Panc1 (cell line): ENCODE results near the gene SYT2. TPM values are rescaled to one million over a fixed set of nuclear protein-coding genes. Genes with fewer than 3 reads are reported as not detected.

ENCODE experiments used
- ATAC-seq: fragments of 200-7000 bp; cut with Tn5 transposase; 2 replicates; pipeline ENCODE4 v1.9.1; 2020; ENCODE audit warnings: mild to moderate bottlenecking, moderate library complexity
- BruUV-seq: library from RNA; stranded (reverse); fragments of 400-500 nt; replicated peaks from 2 replicates; lab custom pipeline; 2021; lab: Mats Ljungman, UMichigan
- CTCF ChIA-PET: fragments of 300-600 bp; sonication (Branson Sonifier 250); formaldehyde crosslinking; loops from one replicate; lab custom pipeline; 2022; ENCODE audit warnings: antibody characterized with exemption; lab: Charles Lee
- POLR2A ChIA-PET: fragments of 300-600 bp; sonication (Branson Sonifier 250); formaldehyde crosslinking; loops from one replicate; lab custom pipeline; 2022; ENCODE audit warnings: antibody characterized with exemption; lab: Charles Lee
- DNase-seq: peaks from one replicate; pipeline ENCODE4 v3.0.0-alpha.2; 2010; ENCODE audit warnings: low read depth, low spot score
- H3K27ac ChIP-seq: 2 replicates; pipeline ENCODE4 v1.5.1; 2011; ENCODE audit warnings: mild to moderate bottlenecking, low read length, inconsistent platforms
- H3K27me3 ChIP-seq: fragments of 200-500 bp; sonication (Bioruptor generic); 2 replicates; pipeline ENCODE4 v1.6.0; 2014; ENCODE audit warnings: low read length, inconsistent platforms; ENCODE audit not compliant: control insufficient read depth, insufficient read depth
- H3K36me3 ChIP-seq: fragments of 200-500 bp; sonication (Bioruptor generic); 2 replicates; pipeline ENCODE4 v1.5.1; 2014; ENCODE audit warnings: inconsistent platforms, mild to moderate bottlenecking, low read length, moderate library complexity; ENCODE audit not compliant: control insufficient read depth, insufficient read depth
- H3K4me1 ChIP-seq: 2 replicates; pipeline ENCODE4 v1.5.1; 2011; ENCODE audit warnings: inconsistent platforms, mild to moderate bottlenecking, low read length, moderate library complexity; ENCODE audit not compliant: control insufficient read depth, insufficient read depth
- H3K4me3 ChIP-seq, 2 experiments: 2 replicates each; pipeline ENCODE4 v1.5.1; 2011 to 2012; ENCODE audit warnings: low read depth in 2 of 2, low read length in 2 of 2, mild to moderate bottlenecking in 2 of 2, inconsistent platforms in 1 of 2, moderate library complexity in 1 of 2
- H3K9me3 ChIP-seq: fragments of 200-500 bp; sonication (Bioruptor generic); 2 replicates; pipeline ENCODE4 v1.5.1; 2014; ENCODE audit warnings: low read depth, mild to moderate bottlenecking, inconsistent platforms, low read length, moderate library complexity; ENCODE audit not compliant: control insufficient read depth, insufficient read depth
- POLR2AphosphoS5 ChIP-seq: IDR thresholded peaks from 2 replicates; pipeline ENCODE4 v1.6.1; 2012; ENCODE audit warnings: mild to moderate bottlenecking, low read depth, low read length, moderate library complexity
- SIN3A ChIP-seq: IDR thresholded peaks from 2 replicates; pipeline ENCODE4 v1.6.1; 2012; ENCODE audit warnings: low read depth, mild to moderate bottlenecking, low read length, moderate library complexity, borderline replicate concordance; ENCODE audit not compliant: insufficient read depth
- TCF7L2 ChIP-seq: IDR thresholded peaks from 2 replicates; pipeline ENCODE4 v1.6.1; 2011; ENCODE audit warnings: mild to moderate bottlenecking, low read depth, low read length, inconsistent platforms
- in situ Hi-C: cut with HindIII; loops from 2 replicates; pipeline ENCODE4 v1.10.0; 2016; ENCODE audit warnings: low sequenced_read_pairs, low pct_unique_long_range_greater_than_20kb
- intact Hi-C: fragments of 100-400 bp; cut with micrococcal nuclease; formaldehyde crosslinking; loops from one replicate; pipeline ENCODE4 v1.10.0; 2022; ENCODE audit not compliant: unreplicated experiment
- total RNA-seq: library from RNA; stranded (reverse); gene quantifications from one replicate; pipeline ENCODE4 v1.2.1, GENCODE V29; 2021; ENCODE audit not compliant: unreplicated experiment
- TF ChIP-seq, protein P1 (sequence below), 2 experiments: IDR thresholded peaks; 2 replicates each; pipeline ENCODE4 v1.6.1; 2011 to 2012; ENCODE audit warnings: low read depth in 2 of 2, control low read depth in 1 of 2, low read length in 1 of 2, mild to moderate bottlenecking in 1 of 2, moderate library complexity in 1 of 2; ENCODE audit not compliant: insufficient read depth in 1 of 2
- TF ChIP-seq, protein P2 (sequence below): fragments of 450-650 bp; IDR thresholded peaks from 2 replicates; pipeline ENCODE4 v1.5.1; 2017; ENCODE audit warnings: mild to moderate bottlenecking

SYT2 gene
- total RNA-seq, 1 experiment from 2014 or later: 0.03 TPM

DNA sequence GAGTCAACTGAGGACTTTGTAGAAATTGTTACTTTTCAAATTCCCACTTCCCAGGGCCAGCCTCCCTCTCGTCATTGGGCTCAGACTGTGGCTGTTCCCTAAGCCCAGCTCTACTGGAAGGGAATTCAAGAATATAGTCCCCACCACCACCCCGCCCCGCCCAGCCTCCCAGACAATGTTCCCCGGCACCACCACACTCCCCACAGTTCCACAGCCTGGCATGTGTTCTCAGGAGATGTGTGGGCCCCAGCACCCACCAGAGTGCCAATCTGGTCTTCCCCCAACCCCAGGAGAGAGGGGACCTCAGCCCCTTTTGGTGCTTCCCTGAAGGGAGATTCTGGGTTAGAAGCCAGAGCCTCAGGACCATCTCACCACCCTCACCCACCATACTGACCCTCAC, 120.1 kb downstream of the SYT2 start:
- ChIA-PET POLR2A (no interaction called here), CTCF (no interaction called here)
- Histone ChIP-seq H3K27ac (peak overlapping the region; percentile 18; the same call in 1 of the 2 replicates), H3K36me3 (no peaks in the 10 kb centered on the region), H3K4me3 (no peak overlapping the region), H3K27me3 (no peaks in the 10 kb centered on the region), H3K9me3 (no peaks in the 10 kb centered on the region), H3K4me1 (peaks cover 13% of the 10 kb centered on the region)
- BruUV-seq: no TSS peak
- TF ChIP-seq, protein P1, sequence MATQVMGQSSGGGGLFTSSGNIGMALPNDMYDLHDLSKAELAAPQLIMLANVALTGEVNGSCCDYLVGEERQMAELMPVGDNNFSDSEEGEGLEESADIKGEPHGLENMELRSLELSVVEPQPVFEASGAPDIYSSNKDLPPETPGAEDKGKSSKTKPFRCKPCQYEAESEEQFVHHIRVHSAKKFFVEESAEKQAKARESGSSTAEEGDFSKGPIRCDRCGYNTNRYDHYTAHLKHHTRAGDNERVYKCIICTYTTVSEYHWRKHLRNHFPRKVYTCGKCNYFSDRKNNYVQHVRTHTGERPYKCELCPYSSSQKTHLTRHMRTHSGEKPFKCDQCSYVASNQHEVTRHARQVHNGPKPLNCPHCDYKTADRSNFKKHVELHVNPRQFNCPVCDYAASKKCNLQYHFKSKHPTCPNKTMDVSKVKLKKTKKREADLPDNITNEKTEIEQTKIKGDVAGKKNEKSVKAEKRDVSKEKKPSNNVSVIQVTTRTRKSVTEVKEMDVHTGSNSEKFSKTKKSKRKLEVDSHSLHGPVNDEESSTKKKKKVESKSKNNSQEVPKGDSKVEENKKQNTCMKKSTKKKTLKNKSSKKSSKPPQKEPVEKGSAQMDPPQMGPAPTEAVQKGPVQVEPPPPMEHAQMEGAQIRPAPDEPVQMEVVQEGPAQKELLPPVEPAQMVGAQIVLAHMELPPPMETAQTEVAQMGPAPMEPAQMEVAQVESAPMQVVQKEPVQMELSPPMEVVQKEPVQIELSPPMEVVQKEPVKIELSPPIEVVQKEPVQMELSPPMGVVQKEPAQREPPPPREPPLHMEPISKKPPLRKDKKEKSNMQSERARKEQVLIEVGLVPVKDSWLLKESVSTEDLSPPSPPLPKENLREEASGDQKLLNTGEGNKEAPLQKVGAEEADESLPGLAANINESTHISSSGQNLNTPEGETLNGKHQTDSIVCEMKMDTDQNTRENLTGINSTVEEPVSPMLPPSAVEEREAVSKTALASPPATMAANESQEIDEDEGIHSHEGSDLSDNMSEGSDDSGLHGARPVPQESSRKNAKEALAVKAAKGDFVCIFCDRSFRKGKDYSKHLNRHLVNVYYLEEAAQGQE (IDR thresholded peaks at IDR 0.05; ENCODE audit: insufficient read depth in 1 of 2, low read depth in 2 of 2, low read length in 1 of 2): no peak
- DNase-seq (no peak), ATAC-seq (no peak)
- in situ Hi-C loops: no loop called here
- intact Hi-C loops: no loop called here

DNA sequence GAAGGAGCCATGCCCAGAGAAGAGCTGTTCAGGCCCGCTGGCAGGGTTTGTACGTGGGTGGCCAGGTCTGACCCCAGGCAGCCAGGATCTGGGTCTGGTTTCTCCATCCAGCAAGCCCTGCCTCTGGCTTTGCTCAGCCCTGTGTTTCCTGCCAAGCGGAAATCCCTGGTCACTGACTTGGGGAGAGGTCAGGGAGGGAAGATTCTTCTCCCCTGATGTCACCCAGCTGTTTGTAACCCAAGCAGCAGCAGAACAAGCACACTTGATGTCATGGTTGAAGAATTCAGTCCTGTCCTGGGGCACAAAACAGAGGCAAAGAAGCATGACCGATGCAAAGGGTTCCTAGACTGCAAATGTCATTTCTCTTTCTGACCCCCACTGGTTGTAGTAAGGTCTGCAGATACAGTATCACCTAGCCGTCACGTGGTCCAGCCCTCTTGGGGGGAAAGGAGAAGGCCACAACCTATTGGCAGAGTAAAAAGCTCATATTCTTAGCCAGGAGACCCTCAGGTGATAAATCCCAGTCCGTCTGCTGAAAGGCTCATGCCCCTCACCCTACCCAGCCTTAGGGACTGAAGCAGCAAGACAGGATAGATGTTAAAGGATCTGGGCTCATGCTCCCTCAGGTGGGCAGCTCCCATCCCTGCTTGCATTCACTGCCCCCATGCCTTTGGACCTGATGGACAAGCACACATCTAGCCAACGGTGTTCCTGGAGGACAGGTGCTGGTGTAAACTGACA, 120.9 kb downstream of the SYT2 start:
- DNase-seq (peak; percentile 99), ATAC-seq (peak; percentile 89)
- TF ChIP-seq SIN3A: no peak
- H3K36me3 ChIP-seq: no peaks in the 10 kb centered on the region
- ChIA-PET CTCF (interaction anchor here (0.8 kb wide), 1 partner anchor 11 kb away, joined by 3 read pairs; no protein-coding TSS in a partner anchor), POLR2A (no interaction called here)
- intact Hi-C loops: no loop called here
- BruUV-seq: no TSS peak
- no peaks in the 10 kb centered on the region for H3K27me3 ChIP-seq
- H3K9me3 ChIP-seq: no peaks in the 10 kb centered on the region
- H3K4me3 ChIP-seq: no peak overlapping the region
- in situ Hi-C loops: no loop called here
- H3K4me1 ChIP-seq: peaks cover 13% of the 10 kb centered on the region
- peak overlapping the region; percentile 18 for H3K27ac ChIP-seq

DNA sequence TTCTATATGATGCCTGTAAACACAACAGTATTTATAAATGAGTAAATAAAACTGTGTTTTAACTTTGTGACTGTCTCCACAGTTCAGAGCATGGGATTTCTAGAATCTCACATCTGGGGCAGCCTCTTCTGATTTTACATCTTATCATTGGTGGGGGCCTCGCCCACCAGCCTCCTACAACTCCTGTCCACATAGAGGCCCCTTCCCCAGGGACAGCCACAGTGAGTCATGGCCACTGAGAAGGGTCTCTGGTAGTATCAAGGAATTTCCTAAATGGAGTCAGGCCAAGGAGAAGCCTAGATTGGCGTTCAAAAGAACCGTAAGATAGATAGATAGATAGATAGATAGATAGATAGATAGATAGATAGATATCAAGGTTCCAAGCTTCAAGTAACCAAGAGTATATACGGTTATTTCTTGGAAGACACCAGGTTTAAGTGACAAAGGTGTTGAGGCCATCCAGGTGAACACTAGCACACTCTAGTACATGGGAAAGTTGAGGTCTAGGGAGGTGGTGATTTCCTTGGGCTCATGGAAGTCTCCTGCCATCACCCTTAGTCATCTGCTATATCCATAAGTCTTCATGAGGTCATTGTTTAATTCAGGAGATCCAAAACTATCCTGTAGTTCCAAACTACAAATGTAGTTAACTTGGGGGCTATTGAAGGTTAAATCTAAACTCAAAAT, 121.6 kb downstream of the SYT2 start:
- Histone ChIP-seq H3K27ac (peak overlapping the region; percentile 18; the same call in 1 of the 2 replicates), H3K4me3 (no peak overlapping the region), H3K4me1 (peaks cover 13% of the 10 kb centered on the region), H3K27me3 (no peaks in the 10 kb centered on the region), H3K36me3 (no peaks in the 10 kb centered on the region), H3K9me3 (no peaks in the 10 kb centered on the region)
- TF ChIP-seq POLR2AphosphoS5: no peak
- TF ChIP-seq, protein P1 (IDR thresholded peaks at IDR 0.05; ENCODE audit: insufficient read depth in 1 of 2, low read depth in 2 of 2, low read length in 1 of 2): no peak
- TF ChIP-seq, protein P2, sequence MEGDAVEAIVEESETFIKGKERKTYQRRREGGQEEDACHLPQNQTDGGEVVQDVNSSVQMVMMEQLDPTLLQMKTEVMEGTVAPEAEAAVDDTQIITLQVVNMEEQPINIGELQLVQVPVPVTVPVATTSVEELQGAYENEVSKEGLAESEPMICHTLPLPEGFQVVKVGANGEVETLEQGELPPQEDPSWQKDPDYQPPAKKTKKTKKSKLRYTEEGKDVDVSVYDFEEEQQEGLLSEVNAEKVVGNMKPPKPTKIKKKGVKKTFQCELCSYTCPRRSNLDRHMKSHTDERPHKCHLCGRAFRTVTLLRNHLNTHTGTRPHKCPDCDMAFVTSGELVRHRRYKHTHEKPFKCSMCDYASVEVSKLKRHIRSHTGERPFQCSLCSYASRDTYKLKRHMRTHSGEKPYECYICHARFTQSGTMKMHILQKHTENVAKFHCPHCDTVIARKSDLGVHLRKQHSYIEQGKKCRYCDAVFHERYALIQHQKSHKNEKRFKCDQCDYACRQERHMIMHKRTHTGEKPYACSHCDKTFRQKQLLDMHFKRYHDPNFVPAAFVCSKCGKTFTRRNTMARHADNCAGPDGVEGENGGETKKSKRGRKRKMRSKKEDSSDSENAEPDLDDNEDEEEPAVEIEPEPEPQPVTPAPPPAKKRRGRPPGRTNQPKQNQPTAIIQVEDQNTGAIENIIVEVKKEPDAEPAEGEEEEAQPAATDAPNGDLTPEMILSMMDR: no peak
- TF ChIP-seq SIN3A: no peak
- TF ChIP-seq TCF7L2: no peak
- in situ Hi-C loops (no loop called here), intact Hi-C loops (no loop called here)
- ATAC-seq (peak; percentile 63), DNase-seq (no peak)
- no TSS peak for BruUV-seq
- POLR2A ChIA-PET: no interaction called here
- CTCF ChIA-PET: interaction anchor here (0.8 kb wide), 1 partner anchor 11 kb away, joined by 3 read pairs; no protein-coding TSS in a partner anchor
